CD14-positive monocyte (primary cell): ENCODE measurements around the gene CNEP1R1. TPM values are rescaled to one million over a fixed set of nuclear protein-coding genes. Genes with fewer than 3 reads are reported as not detected.

Experiments used
- DNase-seq, 3 donors: peaks; one replicate each; pipeline ENCODE4 v3.0.0-alpha.2; 2011 to 2022
- H2AFZ ChIP-seq: 2 replicates; pipeline ENCODE4 v1.6.0; 2012; ENCODE audit warnings: mild to moderate bottlenecking, low read depth, low read length, inconsistent platforms; ENCODE audit not compliant: insufficient read depth, poor library complexity, severe bottlenecking
- H3K27ac ChIP-seq, 2 donors: 1 replicate in 1 of 2; 2 replicates in 1 of 2; pipeline ENCODE4 v1.5.1; 2012 to 2013; ENCODE audit warnings: low read length in 2 of 2, control low read depth in 1 of 2, inconsistent platforms in 1 of 2, low read depth in 1 of 2, mild to moderate bottlenecking in 1 of 2
- H3K27me3 ChIP-seq, 2 donors: one replicate each; pipeline versions ENCODE4 v1.6.0 to v1.6.1; 2011 to 2013; ENCODE audit warnings: low read length in 2 of 2; ENCODE audit not compliant: control insufficient read depth in 2 of 2, insufficient read depth in 2 of 2
- H3K36me3 ChIP-seq, 2 donors: replicated peaks in 1 of 2; 1 replicate in 1 of 2; 2 replicates in 1 of 2; pipeline versions ENCODE4 v1.5.1 to v1.6.1; 2012 to 2013; ENCODE audit warnings: low read length in 2 of 2, control low read depth in 1 of 2, inconsistent platforms in 1 of 2, mild to moderate bottlenecking in 1 of 2; ENCODE audit not compliant: insufficient read depth in 2 of 2, control insufficient read depth in 1 of 2
- H3K4me1 ChIP-seq, 2 donors: 1 replicate in 1 of 2; 2 replicates in 1 of 2; pipeline versions ENCODE4 v1.5.1 to v1.6.1; 2012 to 2013; ENCODE audit warnings: low read length in 2 of 2, control low read depth in 1 of 2, inconsistent platforms in 1 of 2, mild to moderate bottlenecking in 1 of 2, moderate library complexity in 1 of 2; ENCODE audit not compliant: insufficient read depth in 2 of 2, control insufficient read depth in 1 of 2
- H3K4me2 ChIP-seq: replicated peaks from 2 replicates; pipeline ENCODE3; 2012; ENCODE audit warnings: low read length, moderate library complexity, mild to moderate bottlenecking; ENCODE audit not compliant: poor library complexity, severe bottlenecking; ENCODE audit errors: extremely low read depth
- H3K4me3 ChIP-seq, 3 experiments: fragments of 200-600 bp in 1 of 3; sonication (generic) in 1 of 3; replicated peaks in 1 of 3; 1 replicate in 2 of 3; 2 replicates in 1 of 3; pipeline ENCODE4 v1.5.1; 2011 to 2013; ENCODE audit warnings: low read length in 3 of 3, mild to moderate bottlenecking in 3 of 3, control low read depth in 2 of 3, low read depth in 2 of 3, inconsistent platforms in 1 of 3, moderate library complexity in 1 of 3
- H3K79me2 ChIP-seq: 2 replicates; pipeline ENCODE4 v1.6.0; 2012; ENCODE audit warnings: mild to moderate bottlenecking, control low read depth, inconsistent platforms, low read length, moderate library complexity; ENCODE audit not compliant: insufficient read depth
- H3K9ac ChIP-seq: 2 replicates; pipeline ENCODE4 v1.6.0; 2017; ENCODE audit warnings: low read length, mild to moderate bottlenecking; ENCODE audit not compliant: insufficient read depth, poor library complexity, severe bottlenecking
- H3K9me3 ChIP-seq, 2 donors: replicated peaks in 1 of 2; 1 replicate in 1 of 2; 2 replicates in 1 of 2; pipeline versions ENCODE4 v1.5.1 to v1.6.1; 2012 to 2013; ENCODE audit warnings: low read length in 2 of 2, control low read depth in 1 of 2; ENCODE audit not compliant: control insufficient read depth in 1 of 2, insufficient read depth in 1 of 2
- H4K20me1 ChIP-seq: 2 replicates; pipeline ENCODE4 v1.6.0; 2012; ENCODE audit warnings: mild to moderate bottlenecking, low read length, control low read depth, moderate library complexity; ENCODE audit not compliant: insufficient read depth
- H3K27ac Mint-ChIP-seq, 7 donors: one replicate each; pipeline ENCODE4 v1.8.0; 2020; ENCODE audit warnings: mild to moderate bottlenecking in 7 of 7, mixed read lengths in 7 of 7, moderate library complexity in 6 of 7, inconsistent platforms in 2 of 7
- H3K27me3 Mint-ChIP-seq, 3 donors: one replicate each; pipeline ENCODE4 v1.8.0; 2021 to 2022; ENCODE audit warnings: low read depth in 3 of 3, mild to moderate bottlenecking in 3 of 3, mixed read lengths in 3 of 3, moderate library complexity in 3 of 3, inconsistent platforms in 1 of 3
- H3K36me3 Mint-ChIP-seq, 2 donors: one replicate each; pipeline ENCODE4 v1.8.0; 2020; ENCODE audit warnings: mixed read lengths in 2 of 2, inconsistent platforms in 1 of 2, mild to moderate bottlenecking in 1 of 2
- H3K4me1 Mint-ChIP-seq: one replicate; pipeline ENCODE4 v1.8.0; 2020; ENCODE audit warnings: mild to moderate bottlenecking, mixed read lengths
- H3K4me3 Mint-ChIP-seq, 2 donors: one replicate each; pipeline ENCODE4 v1.8.0; 2020; ENCODE audit warnings: mild to moderate bottlenecking in 2 of 2, mixed read lengths in 2 of 2, moderate library complexity in 1 of 2
- H3K9me3 Mint-ChIP-seq, 7 donors: one replicate each; pipeline ENCODE4 v1.8.0; 2020 to 2022; ENCODE audit warnings: mixed read lengths in 7 of 7, mild to moderate bottlenecking in 6 of 7, moderate library complexity in 6 of 7, inconsistent platforms in 2 of 7
- WGBS: methylation state at CpG from one replicate; pipeline ENCODE4 v1.1.5; 2013; ENCODE audit warnings: missing lambda C conversion rate; ENCODE audit not compliant: insufficient coverage; 5-methylcytosine and 5-hydroxymethylcytosine counted together
- intact Hi-C, 2 donors: fragments of 100-400 bp; cut with micrococcal nuclease; formaldehyde crosslinking; loops; one replicate each; pipeline versions ENCODE4 v1.15.0 to v1.15.1; 2023
- polyA plus RNA-seq, 3 donors: library from polyadenylated mRNA; depleted of rRNA in 1 of 3; unstranded in 2 of 3; stranded (reverse) in 1 of 3; fragments of 300-500 nt in 2 of 3; fragments of >200 nt in 1 of 3; fragmentation: Illumina TruSeq in 2 of 3; gene quantifications; 1 replicate in 2 of 3; 2 replicates in 1 of 3; pipeline ENCODE4 v1.2.3, GENCODE V29; 2012 to 2021
- TF ChIP-seq, protein P1 (sequence below): fragments of 200-600 bp; IDR thresholded peaks from one replicate; pipeline ENCODE4 v1.8.0; 2022; ENCODE audit warnings: antibody characterized with exemption, mild to moderate bottlenecking

CNEP1R1 gene
- polyA plus RNA-seq, 3 donors, result 13.7 to 49.6 (median 19.3) TPM

DNA sequence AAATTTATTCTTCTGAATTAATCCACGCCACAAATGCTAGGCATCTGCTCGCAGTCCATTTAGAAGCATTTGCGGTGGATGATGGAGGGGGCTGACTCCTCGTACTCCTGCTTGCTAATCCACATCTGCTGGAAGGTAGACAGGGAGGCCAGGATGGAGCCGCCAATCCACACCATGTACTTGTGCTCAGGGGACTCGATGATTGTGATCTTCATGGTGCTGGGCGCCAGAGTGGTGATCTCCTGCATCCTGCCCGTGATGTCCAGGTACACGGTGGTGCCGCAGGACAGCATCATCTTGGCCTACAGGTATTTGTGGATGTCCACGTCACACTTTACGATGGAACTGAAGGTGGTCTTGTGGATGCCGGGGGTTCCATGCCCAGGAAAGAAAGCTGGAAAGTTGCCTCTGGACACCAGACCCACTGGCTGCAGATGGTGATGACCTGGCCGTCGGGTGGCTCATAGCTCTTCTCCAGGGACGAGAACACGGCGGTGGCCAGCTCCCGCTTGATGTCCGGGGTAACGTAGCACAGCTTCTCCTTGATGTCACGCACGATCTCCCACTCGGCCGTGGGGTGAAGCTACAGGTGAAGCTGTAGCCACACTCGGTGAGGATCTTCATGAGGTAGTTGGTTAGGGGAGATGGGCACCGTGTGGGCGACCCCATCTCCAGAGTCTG is 33.2 kb downstream of the CNEP1R1 start:
- no peaks in the 10 kb centered on the region for H4K20me1 ChIP-seq
- no peaks in the 10 kb centered on the region for H3K4me1 ChIP-seq
- Mint-ChIP-seq H3K27me3 (peaks cover 2 to 10% (median 3%) of the 10 kb centered on the region in 3 donors), H3K4me3 (no peak overlapping the region), H3K4me1 (no peaks in the 10 kb centered on the region), H3K9me3 (peaks cover 10 to 29% (median 20%) of the 10 kb centered on the region in 7 donors), H3K36me3 (peaks cover 1 to 5% of the 10 kb centered on the region in 2 donors), H3K27ac (peak overlapping the region in 1 of 7 donors; percentile 44)
- no peak overlapping the region for H3K4me3 ChIP-seq
- H2AFZ ChIP-seq, result no peak overlapping the region
- no peak overlapping the region for H3K4me2 ChIP-seq
- H3K9ac ChIP-seq, result no peak overlapping the region
- TF ChIP-seq, protein P1, sequence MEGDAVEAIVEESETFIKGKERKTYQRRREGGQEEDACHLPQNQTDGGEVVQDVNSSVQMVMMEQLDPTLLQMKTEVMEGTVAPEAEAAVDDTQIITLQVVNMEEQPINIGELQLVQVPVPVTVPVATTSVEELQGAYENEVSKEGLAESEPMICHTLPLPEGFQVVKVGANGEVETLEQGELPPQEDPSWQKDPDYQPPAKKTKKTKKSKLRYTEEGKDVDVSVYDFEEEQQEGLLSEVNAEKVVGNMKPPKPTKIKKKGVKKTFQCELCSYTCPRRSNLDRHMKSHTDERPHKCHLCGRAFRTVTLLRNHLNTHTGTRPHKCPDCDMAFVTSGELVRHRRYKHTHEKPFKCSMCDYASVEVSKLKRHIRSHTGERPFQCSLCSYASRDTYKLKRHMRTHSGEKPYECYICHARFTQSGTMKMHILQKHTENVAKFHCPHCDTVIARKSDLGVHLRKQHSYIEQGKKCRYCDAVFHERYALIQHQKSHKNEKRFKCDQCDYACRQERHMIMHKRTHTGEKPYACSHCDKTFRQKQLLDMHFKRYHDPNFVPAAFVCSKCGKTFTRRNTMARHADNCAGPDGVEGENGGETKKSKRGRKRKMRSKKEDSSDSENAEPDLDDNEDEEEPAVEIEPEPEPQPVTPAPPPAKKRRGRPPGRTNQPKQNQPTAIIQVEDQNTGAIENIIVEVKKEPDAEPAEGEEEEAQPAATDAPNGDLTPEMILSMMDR, result no peak
- H3K27me3 ChIP-seq, result no peaks in the 10 kb centered on the region
- intact Hi-C loops, result no loop called here
- H3K9me3 ChIP-seq, result peaks cover 19% of the 10 kb centered on the region in 2 donors
- no peak for DNase-seq
- no peak overlapping the region for H3K27ac ChIP-seq
- WGBS, result 98% methylated on average over 22 of the region's 28 CpGs
- H3K36me3 ChIP-seq, result no peaks in the 10 kb centered on the region
- no peaks in the 10 kb centered on the region for H3K79me2 ChIP-seq

DNA sequence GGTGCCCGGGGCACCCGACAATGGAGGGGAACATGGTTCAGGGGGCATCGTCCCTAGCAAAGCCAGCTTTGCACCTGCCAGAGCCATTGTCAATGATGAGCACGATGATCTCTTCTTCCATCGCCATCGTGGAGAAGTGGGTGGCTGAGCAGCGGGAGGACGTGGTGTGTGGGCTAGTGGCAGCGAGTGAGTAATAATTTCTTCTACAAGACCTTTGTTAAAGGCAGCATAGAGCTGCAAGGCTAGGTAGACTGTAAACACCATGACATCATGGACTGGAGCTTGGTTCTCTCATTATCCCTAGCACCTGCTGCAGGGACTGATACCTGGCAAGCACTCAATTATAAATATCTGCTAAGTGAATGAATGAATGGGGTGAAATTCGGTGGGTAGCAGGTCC is 34.1 kb downstream of the CNEP1R1 start:
- H3K9me3 Mint-ChIP-seq, result peaks cover 10 to 27% (median 19%) of the 10 kb centered on the region in 7 donors
- no peak overlapping the region for H3K4me3 Mint-ChIP-seq
- TF ChIP-seq, protein P1, result no peak
- no peak overlapping the region for H3K9ac ChIP-seq
- no peak for DNase-seq
- no peaks in the 10 kb centered on the region for H3K36me3 ChIP-seq
- H2AFZ ChIP-seq, result no peak overlapping the region
- no peaks in the 10 kb centered on the region for H4K20me1 ChIP-seq
- H3K4me1 Mint-ChIP-seq, result no peaks in the 10 kb centered on the region
- H3K27me3 ChIP-seq, result no peaks in the 10 kb centered on the region
- intact Hi-C loops, result no loop called here
- H3K4me3 ChIP-seq, result no peak overlapping the region
- peak overlapping the region in 1 of 7 donors; percentile 44 for H3K27ac Mint-ChIP-seq
- no peaks in the 10 kb centered on the region for H3K79me2 ChIP-seq
- H3K27me3 Mint-ChIP-seq, result peaks cover 2 to 10% (median 4%) of the 10 kb centered on the region in 3 donors
- WGBS, result 96% methylated on average over 3 of the region's 10 CpGs
- no peaks in the 10 kb centered on the region for H3K4me1 ChIP-seq
- peaks cover 16 to 19% of the 10 kb centered on the region in 2 donors for H3K9me3 ChIP-seq
- H3K27ac ChIP-seq, result no peak overlapping the region
- no peak overlapping the region for H3K4me2 ChIP-seq
- peaks cover 1 to 5% of the 10 kb centered on the region in 2 donors for H3K36me3 Mint-ChIP-seq
